Measurements from ENCODE around the gene DAP.

The DAP gene

GRCh38 chr5:10688651-10689171 lies 72.3 kb downstream of the DAP start:
- no peak for DNase-seq

- no peak for DNase-seq
Measured at GRCh38 chr5:10686890-10687289, 74.1 kb downstream of the DAP start.

- DNase-seq: no peak
Measured at GRCh38 chr5:10685115-10685521, 75.9 kb downstream of the DAP start.

DNA sequence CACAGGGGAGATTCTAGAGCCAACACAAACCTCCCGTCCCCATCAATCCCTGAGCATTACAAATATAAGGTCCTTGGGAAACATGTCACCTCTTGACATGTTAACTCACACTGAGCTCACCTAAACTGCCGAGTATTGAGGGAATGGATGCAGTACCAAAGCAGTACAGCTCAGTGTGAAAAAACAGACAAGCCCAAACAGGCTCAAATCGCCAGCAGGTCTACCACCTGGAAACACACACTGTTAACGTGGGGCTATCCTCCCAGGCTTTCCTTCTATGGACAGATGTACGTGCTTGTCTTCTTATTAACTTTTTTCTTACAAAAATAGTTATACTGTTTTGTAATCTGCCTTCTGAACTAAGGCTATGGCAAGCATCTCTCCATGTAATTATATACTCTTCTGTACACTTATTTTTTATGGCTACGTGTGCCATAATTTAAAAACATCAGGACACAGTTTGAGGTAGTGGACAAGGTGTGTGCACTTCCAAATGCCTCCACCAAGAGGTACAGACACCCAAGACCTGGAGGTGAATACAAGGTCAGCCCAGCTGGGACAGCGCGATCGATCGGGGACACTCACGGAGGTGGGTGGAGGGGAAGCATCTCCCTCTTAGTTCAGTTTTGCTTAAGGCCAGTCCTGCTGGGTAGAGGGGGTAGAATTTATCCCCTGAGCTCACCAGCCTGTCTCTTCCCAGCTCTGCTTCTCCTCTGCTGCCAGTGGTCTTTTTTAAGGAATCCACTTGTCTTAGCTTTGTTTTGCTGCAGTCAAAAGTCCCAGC lies 76.5 kb downstream of the DAP start:
- no peak for DNase-seq

DNA sequence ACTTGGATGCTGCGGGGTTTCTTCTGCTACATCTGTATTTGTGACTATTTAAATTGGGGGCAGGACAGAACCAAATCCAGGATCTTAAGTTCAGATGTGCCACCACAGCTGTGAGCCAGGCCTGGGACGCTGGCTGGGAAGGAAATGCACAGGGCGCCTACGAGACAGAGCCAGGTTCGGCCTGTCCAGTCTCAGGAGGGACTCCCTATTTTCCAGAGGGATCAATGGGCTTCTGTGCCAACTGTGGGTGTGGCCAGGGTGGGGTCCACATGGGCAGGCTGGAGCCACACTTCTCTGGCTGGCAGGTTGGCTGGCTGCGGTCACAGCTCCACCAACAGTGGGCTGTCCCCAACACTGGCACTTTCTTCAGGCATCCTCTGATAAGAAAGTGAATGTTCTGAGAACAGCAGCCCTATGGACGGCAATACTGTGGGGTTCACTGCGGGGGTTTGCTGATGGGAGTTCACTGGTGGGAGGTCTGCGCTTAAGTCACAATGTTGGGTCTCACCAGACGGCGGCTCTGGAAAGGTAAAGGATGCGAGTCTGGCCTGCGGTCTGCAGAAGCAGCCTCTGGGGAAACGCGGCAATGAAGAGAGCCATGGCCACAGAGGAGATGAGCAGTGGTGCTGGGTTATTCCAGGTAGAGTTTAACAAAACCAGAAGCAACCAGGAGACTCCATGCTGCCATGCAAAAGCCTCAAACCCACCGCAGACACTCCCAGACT lies 78.1 kb downstream of the DAP start:
- DNase-seq: no peak

- no peak for DNase-seq
Measured at GRCh38 chr5:10681731-10682679, 79.0 kb downstream of the DAP start.

GRCh38 chr5:10680876-10681481 lies 80.1 kb downstream of the DAP start:
- DNase-seq: no peak

DNA sequence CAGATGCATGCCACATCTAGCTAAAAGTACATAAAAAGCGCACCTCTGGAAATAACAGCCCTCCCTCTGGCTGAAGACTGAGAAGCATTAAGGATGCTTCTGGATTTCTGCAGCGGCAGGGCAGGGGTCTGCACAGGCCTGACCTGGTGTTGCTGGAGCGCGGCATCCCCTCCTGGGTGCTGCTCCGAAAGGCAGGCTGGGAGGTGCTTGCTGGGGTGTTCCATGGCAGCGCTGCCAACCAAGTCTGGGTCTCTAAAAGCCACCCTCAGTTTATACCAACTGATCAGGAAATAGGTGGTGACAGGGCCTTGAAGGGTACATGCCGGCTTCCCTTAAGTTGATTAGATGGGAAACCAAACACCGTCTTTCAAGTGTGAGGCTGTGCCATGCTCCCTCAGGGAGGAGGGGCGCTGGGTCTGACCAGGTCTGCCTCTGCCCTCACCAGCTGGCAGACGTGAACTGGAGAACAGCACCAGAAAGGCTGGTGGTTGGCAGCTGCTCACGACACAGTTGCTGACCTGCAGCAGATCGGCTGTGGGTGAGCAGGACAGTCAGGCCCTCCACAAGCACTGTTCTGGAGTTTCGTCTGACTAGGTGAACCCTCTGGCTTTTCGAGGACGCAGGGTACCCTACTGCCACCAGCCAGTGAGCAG lies 81.6 kb downstream of the DAP start:
- DNase-seq: no peak

DNA sequence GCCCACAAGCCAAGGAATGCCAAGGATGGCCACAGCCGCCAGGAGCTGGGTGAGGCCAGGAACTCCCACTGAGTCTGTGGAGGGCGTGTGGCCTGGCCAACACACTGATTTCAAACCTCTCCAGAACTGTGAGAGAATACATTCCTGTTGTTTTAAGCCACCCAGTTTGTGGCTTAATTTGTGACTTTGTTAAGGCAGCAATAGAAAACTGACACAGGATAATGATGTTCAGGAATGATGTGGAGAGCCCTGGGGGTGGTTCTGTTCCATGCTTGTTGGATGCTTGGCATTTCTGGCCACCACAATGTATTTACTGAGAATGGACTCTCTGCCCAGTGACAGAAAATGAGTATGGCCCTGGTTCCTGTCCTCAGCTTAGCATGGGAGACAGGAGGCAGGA lies 82.8 kb downstream of the DAP start:
- DNase-seq: no peak

DNA sequence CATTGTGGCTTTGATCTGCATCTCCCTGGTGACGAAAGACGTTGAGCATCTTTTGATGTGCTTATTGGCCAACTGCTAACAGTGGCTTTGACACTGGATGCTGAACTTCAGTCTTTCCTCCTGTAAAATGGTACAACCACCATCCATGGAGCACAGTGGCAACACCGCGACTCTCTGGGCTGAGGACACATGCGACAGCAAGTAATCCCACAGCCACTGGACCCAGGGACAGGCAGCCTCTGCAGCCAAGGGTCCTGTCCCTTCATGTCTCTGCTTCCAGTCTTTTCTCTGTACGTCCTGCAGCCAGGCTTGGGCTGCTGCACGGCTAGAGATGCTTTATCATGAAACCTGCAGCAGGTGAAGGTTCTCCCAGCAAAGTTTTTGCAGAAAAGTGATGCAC lies 83.5 kb downstream of the DAP start:
- DNase-seq: no peak

GRCh38 chr5:10676946-10677345 lies 84.1 kb downstream of the DAP start:
- DNase-seq: no peak

GRCh38 chr5:10676224-10676623 lies 84.8 kb downstream of the DAP start:
- DNase-seq: no peak

GRCh38 chr5:10675177-10675700 lies 85.8 kb downstream of the DAP start:
- DNase-seq: no peak

- no peak for DNase-seq
Measured at GRCh38 chr5:10674582-10674981, 86.5 kb downstream of the DAP start.

DNA sequence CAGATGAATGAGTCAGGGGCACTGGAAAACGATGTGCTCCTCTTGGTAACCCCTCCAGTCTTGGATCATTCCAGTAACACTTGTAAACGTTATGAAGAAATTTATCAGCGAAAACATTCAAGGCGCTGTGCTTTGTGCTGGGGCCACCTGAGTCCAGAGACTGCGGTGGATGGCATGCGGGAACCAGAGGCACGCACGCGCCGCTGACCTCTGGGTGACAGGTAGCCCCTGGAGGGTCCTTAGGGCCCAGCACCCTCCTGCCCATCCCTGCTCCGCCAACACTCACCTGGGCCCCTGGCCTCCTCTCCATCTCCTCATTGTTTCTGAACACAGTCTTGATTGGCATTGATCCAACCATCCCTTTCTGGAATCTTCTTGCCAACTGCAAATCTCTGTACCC lies 86.9 kb downstream of the DAP start:
- no peak for DNase-seq

DNA sequence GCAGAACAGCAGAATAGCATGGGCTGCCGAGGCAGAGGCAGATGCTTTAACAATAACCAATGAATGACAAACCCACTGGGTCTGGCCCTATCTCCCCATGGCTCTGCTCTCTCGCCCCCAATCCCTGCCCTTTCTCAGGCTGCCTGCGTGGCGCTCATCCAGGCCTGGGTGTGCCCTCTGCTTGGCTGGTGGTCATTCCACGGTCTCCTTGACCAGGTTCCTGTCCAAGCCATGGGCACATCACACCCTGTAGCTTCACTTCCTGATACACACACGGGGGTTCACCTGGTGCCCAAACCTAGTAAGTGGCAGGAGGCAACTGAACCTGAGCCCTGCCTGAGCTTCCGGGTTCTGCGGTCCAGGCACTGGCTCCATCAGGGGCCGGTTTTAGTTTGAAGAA lies 87.6 kb downstream of the DAP start:
- DNase-seq: no peak

DNA sequence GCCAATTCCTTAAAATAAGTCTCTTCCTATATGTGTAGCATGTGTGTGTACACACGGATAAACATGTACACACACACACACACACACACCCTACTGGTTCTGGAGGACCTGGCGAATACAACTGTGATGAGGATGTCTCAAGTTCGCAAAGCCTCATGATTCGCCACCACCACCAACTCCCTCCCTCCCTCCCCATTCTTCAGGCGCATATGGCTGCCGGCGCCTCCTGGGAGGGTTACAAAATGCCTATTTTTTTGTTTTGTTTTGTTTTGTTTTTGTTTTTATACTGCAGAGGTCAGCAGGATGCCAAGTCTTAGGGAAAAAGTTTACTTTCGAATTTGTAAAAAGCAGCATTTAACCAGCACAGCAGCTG lies 88.0 kb downstream of the DAP start:
- DNase-seq: no peak

- DNase-seq: no peak
Measured at GRCh38 chr5:10672146-10673016, 88.7 kb downstream of the DAP start.

GRCh38 chr5:10671041-10672008 lies 89.7 kb downstream of the DAP start:
- DNase-seq: no peak

- DNase-seq: no peak
Measured at GRCh38 chr5:10669983-10670382, 91.1 kb downstream of the DAP start.
